OCI-M2 (cell line): Measurements from ENCODE around the gene SH2D1A.
"Not testable (repeated sequence)": the region's sequence is repeated elsewhere in the genome, so short reads cannot be mapped to it uniquely, and the experiment has no call there.

Experiments used
- DNase-seq: peaks from one replicate; lab custom pipeline; 2025; ENCODE audit not compliant: unreplicated experiment; lab: John Stamatoyannopoulos, UW

SH2D1A gene

GRCh38 chrX:124348885-124349453, 2.6 kb downstream of the SH2D1A start:
- DNase-seq: no peak

GRCh38 chrX:124354648-124355047, 8.3 kb downstream of the SH2D1A start:
- no peak for DNase-seq

GRCh38 chrX:124358800-124359383, 12.5 kb downstream of the SH2D1A start:
- DNase-seq: no peak

- DNase-seq: no peak
Measured at GRCh38 chrX:124362072-124362471, 15.7 kb downstream of the SH2D1A start.

GRCh38 chrX:124362761-124363160, 16.4 kb downstream of the SH2D1A start:
- no peak for DNase-seq

GRCh38 chrX:124369722-124370121, 23.4 kb downstream of the SH2D1A start:
- no peak for DNase-seq

GRCh38 chrX:124373348-124373747, 27.0 kb downstream of the SH2D1A start:
- DNase-seq: no peak

- DNase-seq: no peak
Measured at GRCh38 chrX:124378643-124379042, 32.3 kb downstream of the SH2D1A start.

GRCh38 chrX:124383354-124383753, 37.0 kb downstream of the SH2D1A start:
- DNase-seq: no peak

- no peak for DNase-seq
Measured at GRCh38 chrX:124386401-124386800, 40.0 kb downstream of the SH2D1A start.

- DNase-seq: no peak
Measured at GRCh38 chrX:124388562-124388961, 42.2 kb downstream of the SH2D1A start.

GRCh38 chrX:124392794-124393193, 46.4 kb downstream of the SH2D1A start:
- DNase-seq: no peak

- no peak for DNase-seq
Measured at GRCh38 chrX:124393238-124393637, 46.9 kb downstream of the SH2D1A start.

- DNase-seq: no peak
Measured at GRCh38 chrX:124393659-124394058, 47.3 kb downstream of the SH2D1A start.

- DNase-seq: no peak
Measured at GRCh38 chrX:124395145-124395880, 49.0 kb downstream of the SH2D1A start.

- no peak for DNase-seq
Measured at GRCh38 chrX:124401696-124402095, 55.3 kb downstream of the SH2D1A start.

GRCh38 chrX:124405868-124406267, 59.5 kb downstream of the SH2D1A start:
- no peak for DNase-seq

GRCh38 chrX:124406294-124407014, 60.1 kb downstream of the SH2D1A start:
- no peak for DNase-seq

GRCh38 chrX:124407226-124407625, 60.9 kb downstream of the SH2D1A start:
- DNase-seq: no peak

- not testable (repeated sequence) for DNase-seq
Measured at GRCh38 chrX:124408380-124408779, 62.0 kb downstream of the SH2D1A start.

GRCh38 chrX:124413244-124413643, 66.9 kb downstream of the SH2D1A start:
- DNase-seq: no peak

- no peak for DNase-seq
Measured at GRCh38 chrX:124414281-124414680, 67.9 kb downstream of the SH2D1A start.
